Uterus (tissue), 4 donors: ENCODE data around the gene ARMCX1. TPM values are rescaled to one million over a fixed set of nuclear protein-coding genes. Genes with fewer than 3 reads are reported as not detected.
"Not testable (repeated sequence)": the region's sequence is repeated elsewhere in the genome, so short reads cannot be mapped to it uniquely, and the experiment has no call there.

Source experiments
- DNase-seq, 2 donors: peaks; one replicate each; pipeline ENCODE4 v3.0.0-alpha.2; 2019 to 2020
- H3K27ac ChIP-seq, 2 donors: fragments of 200-600 bp; sonication (generic); 1 replicate in 1 of 2; 2 replicates in 1 of 2; pipeline ENCODE4 v1.5.1; 2016 to 2018
- H3K27me3 ChIP-seq, 2 donors: fragments of 200-600 bp; sonication (generic); one replicate each; pipeline ENCODE4 v1.5.1; 2018 to 2019; ENCODE audit warnings: control low read depth in 1 of 2
- H3K36me3 ChIP-seq, 2 donors: fragments of 200-600 bp; sonication (generic); one replicate each; pipeline ENCODE4 v1.5.1; 2019; ENCODE audit warnings: control low read depth in 1 of 2
- H3K4me1 ChIP-seq, 2 donors: fragments of 200-600 bp; sonication (generic); one replicate each; pipeline ENCODE4 v1.5.1; 2018 to 2019; ENCODE audit warnings: control low read depth in 1 of 2
- H3K4me3 ChIP-seq, 2 donors: fragments of 200-600 bp; sonication (generic); 1 replicate in 1 of 2; 2 replicates in 1 of 2; pipeline ENCODE4 v1.5.1; 2018 to 2019; ENCODE audit warnings: mild to moderate bottlenecking in 1 of 2
- H3K9me3 ChIP-seq, 2 donors: fragments of 200-600 bp; sonication (generic); one replicate each; pipeline ENCODE4 v1.5.1; 2019; ENCODE audit warnings: control low read depth in 1 of 2
- CTCF ChIP-seq, 4 experiments: fragments of 200-600 bp in 2 of 4; fragments of 450-650 bp in 2 of 4; sonication (generic) in 2 of 4; IDR thresholded peaks; one replicate each; pipeline ENCODE4 v1.5.1; 2016 to 2019; ENCODE audit warnings: antibody characterized with exemption in 4 of 4, mild to moderate bottlenecking in 2 of 4, moderate library complexity in 1 of 4
- POLR2A ChIP-seq, 2 donors: fragments of 450-650 bp; IDR thresholded peaks; one replicate each; pipeline ENCODE4 v1.6.1; 2016; ENCODE audit warnings: antibody characterized with exemption in 2 of 2, mild to moderate bottlenecking in 1 of 2, moderate library complexity in 1 of 2
- intact Hi-C: fragments of 100-400 bp; cut with DNase I; formaldehyde crosslinking; loops from one replicate; pipeline ENCODE4 v1.15.1; 2023; ENCODE audit warnings: low total_unique reads
- total RNA-seq, 4 donors: library from RNA; depleted of rRNA in 3 of 4; stranded (reverse); fragments of >200 nt in 3 of 4; gene quantifications; one replicate each; pipeline versions ENCODE4 v1.1.0 to v1.2.4, GENCODE V29; 2014 to 2023
- donor health status: DM: yes; HTN: yes; CAD: no.

ARMCX1 gene
- 10 to 100 TPM; 38.9 to 72.8 (median 42.1) TPM for total RNA-seq

- no peaks in the 10 kb centered on the region for H3K9me3 ChIP-seq
- peak within 1 kb of the TSS; percentile 31 to 53 for H3K4me3 ChIP-seq
- H3K36me3 ChIP-seq: no peaks in the 10 kb centered on the region
- no peaks in the 10 kb centered on the region for H3K27me3 ChIP-seq
- peak within 1 kb of the TSS; percentile 91 to 95 for H3K27ac ChIP-seq
- peak; percentile 71 to 84 for DNase-seq
- intact Hi-C loops: no loop called here
- TF ChIP-seq POLR2A (IDR thresholded peaks at IDR 0.05) (peak; percentile 65 to 73), CTCF (IDR thresholded peaks at IDR 0.05) (no peak)
- no peaks in the 10 kb centered on the region for H3K4me1 ChIP-seq
Observed at GRCh38 chrX:101550362-101550750, at the start of gene ARMCX1. ARMCX1 (plus strand) TSS chrX:101550547; CDS start chrX:101552931, 2,384 bp downstream.

- H3K36me3 ChIP-seq, H3K9me3 ChIP-seq, H3K4me1 ChIP-seq, H3K4me3 ChIP-seq, intact Hi-C loops, DNase-seq, H3K27me3 ChIP-seq, H3K27ac ChIP-seq: not testable (repeated sequence)
Observed at GRCh38 chrX:101502929-101503328, 47.4 kb upstream of the ARMCX1 start.

GRCh38 chrX:101507372-101507771 lies 43.0 kb upstream of the ARMCX1 start:
- intact Hi-C loops: no loop called here
- H3K9me3 ChIP-seq: no peaks in the 10 kb centered on the region
- H3K36me3 ChIP-seq: no peaks in the 10 kb centered on the region
- no peak for DNase-seq
- no peaks in the 10 kb centered on the region for H3K27me3 ChIP-seq
- H3K4me3 ChIP-seq: no peak overlapping the region
- TF ChIP-seq POLR2A (IDR thresholded peaks at IDR 0.05): no peak
- no peak for TF ChIP-seq CTCF (IDR thresholded peaks at IDR 0.05)
- H3K4me1 ChIP-seq: no peaks in the 10 kb centered on the region
- no peak overlapping the region for H3K27ac ChIP-seq

GRCh38 chrX:101507986-101508385 lies 42.4 kb upstream of the ARMCX1 start:
- intact Hi-C loops: no loop called here

GRCh38 chrX:101530944-101531343 lies 19.4 kb upstream of the ARMCX1 start:
- intact Hi-C loops: no loop called here
- Histone ChIP-seq H3K27ac (no peak overlapping the region), H3K27me3 (no peaks in the 10 kb centered on the region), H3K36me3 (no peaks in the 10 kb centered on the region), H3K4me3 (no peak overlapping the region), H3K9me3 (no peaks in the 10 kb centered on the region), H3K4me1 (no peaks in the 10 kb centered on the region)
- DNase-seq: no peak
- TF ChIP-seq CTCF (IDR thresholded peaks at IDR 0.05) (no peak), POLR2A (IDR thresholded peaks at IDR 0.05) (no peak)

More at GRCh38 chrX:101507986-101508385, 42.4 kb upstream of the ARMCX1 start:
- no peak for DNase-seq
- TF ChIP-seq POLR2A (IDR thresholded peaks at IDR 0.05) (no peak), CTCF (IDR thresholded peaks at IDR 0.05) (no peak)
- H3K4me3 ChIP-seq: no peak overlapping the region
- H3K9me3 ChIP-seq: no peaks in the 10 kb centered on the region
- H3K27ac ChIP-seq: no peak overlapping the region
- H3K36me3 ChIP-seq: no peaks in the 10 kb centered on the region
- no peaks in the 10 kb centered on the region for H3K4me1 ChIP-seq
- no peaks in the 10 kb centered on the region for H3K27me3 ChIP-seq

- Histone ChIP-seq H3K9me3 (no peaks in the 10 kb centered on the region), H3K27ac (no peak overlapping the region), H3K36me3 (no peaks in the 10 kb centered on the region), H3K27me3 (no peaks in the 10 kb centered on the region), H3K4me1 (no peaks in the 10 kb centered on the region), H3K4me3 (no peak overlapping the region)
- no peak for DNase-seq
- intact Hi-C loops: no loop called here
- no peak for TF ChIP-seq POLR2A (IDR thresholded peaks at IDR 0.05)
- no peak for TF ChIP-seq CTCF (IDR thresholded peaks at IDR 0.05)
Observed at GRCh38 chrX:101539116-101539515, 11.2 kb upstream of the ARMCX1 start.
